ENCODE measurements around the gene B3GNT3.
"Not testable (repeated sequence)": the region's sequence is repeated elsewhere in the genome, so short reads cannot be mapped to it uniquely, and the experiment has no call there.

Gene B3GNT3

GRCh38 chr19:17796838-17797423 lies 2.0 kb downstream of the B3GNT3 start:
- DNase-seq (ENCODE audit: low read depth, low spot score): no peak

- DNase-seq (ENCODE audit: low read depth, low spot score): no peak
These were observed 2.7 kb downstream of the B3GNT3 start for GRCh38 chr19:17797424-17798201.

GRCh38 chr19:17798599-17798998 lies 3.7 kb downstream of the B3GNT3 start:
- DNase-seq (ENCODE audit: low read depth, low spot score): not testable (repeated sequence)

GRCh38 chr19:17802137-17802858 lies 7.4 kb downstream of the B3GNT3 start:
- DNase-seq (ENCODE audit: low read depth, low spot score): no peak

- no peak for DNase-seq (ENCODE audit: low read depth, low spot score)
These were observed 8.4 kb downstream of the B3GNT3 start for GRCh38 chr19:17803264-17803896.

- no peak for DNase-seq (ENCODE audit: low read depth, low spot score)
These were observed 10.5 kb downstream of the B3GNT3 start for GRCh38 chr19:17805427-17805826.

GRCh38 chr19:17806945-17807344 lies 12.0 kb downstream of the B3GNT3 start:
- DNase-seq (ENCODE audit: low read depth, low spot score): no peak

GRCh38 chr19:17807731-17808316 lies 12.9 kb downstream of the B3GNT3 start:
- DNase-seq (ENCODE audit: low read depth, low spot score): no peak

- DNase-seq (ENCODE audit: low read depth, low spot score): no peak
These were observed 16.2 kb downstream of the B3GNT3 start for GRCh38 chr19:17811103-17811502.

GRCh38 chr19:17811681-17812080 lies 16.7 kb downstream of the B3GNT3 start:
- no peak for DNase-seq (ENCODE audit: low read depth, low spot score)

GRCh38 chr19:17812099-17812498 lies 17.2 kb downstream of the B3GNT3 start:
- DNase-seq (ENCODE audit: low read depth, low spot score): no peak

- no peak for DNase-seq (ENCODE audit: low read depth, low spot score)
These were observed 22.9 kb downstream of the B3GNT3 start for GRCh38 chr19:17817668-17818363.

- no peak for DNase-seq (ENCODE audit: low read depth, low spot score)
These were observed 26.3 kb downstream of the B3GNT3 start, which contains the start of gene INSL3 for GRCh38 chr19:17821190-17821589. Gene INSL3 (minus strand): TSS chr19:17821519. CDS start chr19:17821506, 13 bp downstream.

- no peak for DNase-seq (ENCODE audit: low read depth, low spot score)
These were observed 29.4 kb downstream of the B3GNT3 start for GRCh38 chr19:17824339-17824738.

GRCh38 chr19:17826508-17827056 lies 31.6 kb downstream of the B3GNT3 start:
- no peak for DNase-seq (ENCODE audit: low read depth, low spot score)

GRCh38 chr19:17829855-17830566 lies 35.1 kb downstream of the B3GNT3 start:
- DNase-seq (ENCODE audit: low read depth, low spot score): no peak

- DNase-seq (ENCODE audit: low read depth, low spot score): no peak
These were observed 35.9 kb downstream of the B3GNT3 start for GRCh38 chr19:17830567-17831418.

GRCh38 chr19:17831419-17831888 lies 36.5 kb downstream of the B3GNT3 start:
- DNase-seq (ENCODE audit: low read depth, low spot score): no peak

All from activated naive CD8-positive, alpha-beta T cell treated with anti-CD3 and anti-CD28 coated beads, Interleukin-2, amount 50 U/mL, for 16 hours (primary cell).